Measurements from ENCODE around the gene ZNF276.
"Not testable (repeated sequence)": the region's sequence is repeated elsewhere in the genome, so short reads cannot be mapped to it uniquely, and the experiment has no call there.

Gene ZNF276

DNA sequence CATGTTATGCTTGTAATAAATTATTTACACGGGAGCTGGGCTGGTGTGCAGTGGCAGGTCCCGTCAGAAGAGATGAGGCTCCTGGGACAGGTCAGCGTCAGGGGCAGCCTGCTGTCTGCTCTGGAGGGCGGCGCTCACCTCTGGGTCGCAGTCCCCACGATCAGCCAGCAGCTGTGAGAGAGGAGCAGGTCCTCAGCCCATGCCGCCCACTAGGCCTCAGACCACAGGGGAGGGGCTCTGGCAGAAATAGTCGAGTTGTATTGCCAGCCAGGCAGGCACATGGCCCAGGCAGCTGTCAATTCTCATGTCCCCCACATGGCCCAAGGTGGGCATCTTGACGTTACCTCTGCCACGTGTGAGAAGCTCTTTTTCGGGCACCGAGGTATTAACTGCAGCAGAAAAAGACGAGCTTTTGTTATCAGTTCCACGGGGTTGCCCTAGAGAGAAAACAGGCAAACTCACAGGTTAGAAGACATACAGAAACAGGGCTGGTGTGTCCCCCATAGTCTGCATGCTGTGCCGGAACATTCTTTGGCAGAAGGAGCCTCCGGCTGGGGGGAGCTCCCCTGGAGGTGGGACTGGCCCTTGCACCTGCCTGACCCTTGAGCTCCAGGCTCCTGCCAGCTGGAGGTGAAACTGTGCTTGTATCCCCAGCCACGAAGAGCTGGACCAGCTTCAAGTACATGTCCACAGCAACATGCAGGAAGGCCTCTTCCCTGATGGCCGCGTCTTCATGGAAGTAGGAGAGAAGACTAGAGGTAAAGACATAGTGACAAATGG lies 17.4 kb downstream of the ZNF276 start:
- no peak for DNase-seq

- no peak for DNase-seq
Measured at GRCh38 chr16:89739383-89739782, 18.0 kb downstream of the ZNF276 start.

DNA sequence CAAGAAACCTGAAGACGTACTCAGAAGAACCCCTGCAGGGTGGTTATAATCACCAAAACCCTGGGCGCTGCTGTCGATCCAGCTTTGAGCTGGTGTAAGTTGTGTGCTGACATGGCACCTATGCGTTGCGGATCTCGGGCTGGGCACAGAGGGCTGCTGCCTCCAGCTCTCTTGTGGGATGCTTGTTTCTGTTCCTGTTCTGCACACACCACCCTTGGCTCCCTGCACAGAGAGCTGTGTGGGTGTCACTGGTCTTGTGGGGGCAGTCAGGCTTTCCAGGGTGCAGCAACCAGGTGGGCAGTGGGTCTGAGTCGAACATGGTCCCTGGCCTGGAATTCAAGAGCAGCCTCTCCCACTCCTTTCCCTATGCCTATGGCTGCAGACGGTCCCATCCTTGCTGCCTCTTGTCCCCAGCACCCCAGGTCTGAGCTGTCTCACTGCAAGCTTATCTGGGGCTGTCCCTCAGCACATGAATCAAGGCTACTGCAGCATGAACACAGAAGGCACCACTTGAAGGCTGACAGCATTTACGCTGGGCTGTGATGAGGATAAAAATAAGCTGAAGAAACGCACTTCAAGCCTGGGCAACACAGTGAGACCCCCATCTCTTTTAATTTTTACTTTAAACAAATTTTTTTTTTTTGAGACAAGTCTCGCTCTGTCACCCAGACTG lies 20.1 kb downstream of the ZNF276 start:
- no peak for DNase-seq

- DNase-seq, result no peak
Measured at GRCh38 chr16:89742948-89743347, 21.6 kb downstream of the ZNF276 start.

DNA sequence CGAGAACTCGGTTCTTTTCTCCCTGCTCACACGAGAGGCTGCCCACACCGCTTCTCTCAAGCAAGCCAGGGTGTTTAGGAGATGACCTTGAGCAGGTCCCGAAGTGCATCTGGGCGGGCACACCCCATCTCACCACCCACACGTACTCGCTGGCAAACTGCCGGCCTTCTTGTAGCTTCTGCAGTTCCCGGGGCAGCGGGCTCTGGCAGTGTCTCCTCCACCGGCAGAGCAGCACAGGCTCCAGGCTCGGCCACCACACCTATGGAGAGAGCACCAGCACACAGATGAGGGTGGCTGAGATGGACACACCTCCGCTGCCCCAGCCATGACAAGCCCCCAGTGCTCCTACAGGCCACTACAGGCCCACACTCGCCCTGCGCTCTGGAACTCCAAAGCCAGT lies 23.5 kb downstream of the ZNF276 start:
- no peak for DNase-seq

DNA sequence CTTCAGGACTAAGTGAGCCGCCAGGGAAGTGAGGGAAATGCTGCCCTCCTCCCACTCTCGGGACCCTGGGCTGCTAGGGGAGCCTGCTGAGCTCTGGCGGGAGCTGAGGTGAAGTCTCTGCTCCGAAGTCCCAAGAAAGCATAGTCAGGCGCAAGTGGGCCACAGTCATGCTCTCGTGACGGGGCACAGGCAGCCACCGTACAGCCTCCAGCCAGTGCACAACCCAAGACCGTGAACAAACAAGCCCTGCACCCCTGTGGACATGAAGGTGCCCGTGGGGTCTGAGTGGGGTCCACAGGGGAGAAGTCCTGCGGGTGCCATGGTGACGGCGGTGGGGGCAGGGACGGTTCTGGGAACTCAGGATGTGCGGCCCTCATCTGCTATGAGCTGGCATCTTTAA lies 24.7 kb downstream of the ZNF276 start:
- DNase-seq, result no peak

- no peak for DNase-seq
Measured at GRCh38 chr16:89748076-89748475, 26.7 kb downstream of the ZNF276 start.

GRCh38 chr16:89748921-89749320 lies 27.6 kb downstream of the ZNF276 start:
- DNase-seq, result no peak

DNA sequence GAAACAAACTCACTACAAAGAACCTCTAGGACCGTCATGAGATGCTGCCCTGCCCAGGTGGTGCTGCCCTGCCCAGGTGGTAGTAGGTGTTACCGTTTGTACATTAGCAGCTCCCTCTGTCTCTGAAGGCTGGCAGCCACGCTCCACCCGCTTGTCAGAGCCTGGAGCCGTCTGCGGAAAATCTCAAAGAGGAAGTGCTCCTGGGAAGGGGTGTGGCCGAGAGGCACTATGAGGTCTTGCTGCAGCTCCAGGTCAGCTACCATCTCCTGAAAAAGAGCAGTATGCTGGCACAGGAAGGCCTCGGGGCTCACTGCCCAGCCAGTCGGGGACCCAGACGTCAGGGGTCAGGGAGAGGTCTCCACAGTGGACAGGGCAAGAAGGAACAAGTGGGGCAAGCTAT lies 28.3 kb downstream of the ZNF276 start:
- DNase-seq, result no peak

- no peak for DNase-seq
Measured at GRCh38 chr16:89759746-89760340, 38.5 kb downstream of the ZNF276 start.

DNA sequence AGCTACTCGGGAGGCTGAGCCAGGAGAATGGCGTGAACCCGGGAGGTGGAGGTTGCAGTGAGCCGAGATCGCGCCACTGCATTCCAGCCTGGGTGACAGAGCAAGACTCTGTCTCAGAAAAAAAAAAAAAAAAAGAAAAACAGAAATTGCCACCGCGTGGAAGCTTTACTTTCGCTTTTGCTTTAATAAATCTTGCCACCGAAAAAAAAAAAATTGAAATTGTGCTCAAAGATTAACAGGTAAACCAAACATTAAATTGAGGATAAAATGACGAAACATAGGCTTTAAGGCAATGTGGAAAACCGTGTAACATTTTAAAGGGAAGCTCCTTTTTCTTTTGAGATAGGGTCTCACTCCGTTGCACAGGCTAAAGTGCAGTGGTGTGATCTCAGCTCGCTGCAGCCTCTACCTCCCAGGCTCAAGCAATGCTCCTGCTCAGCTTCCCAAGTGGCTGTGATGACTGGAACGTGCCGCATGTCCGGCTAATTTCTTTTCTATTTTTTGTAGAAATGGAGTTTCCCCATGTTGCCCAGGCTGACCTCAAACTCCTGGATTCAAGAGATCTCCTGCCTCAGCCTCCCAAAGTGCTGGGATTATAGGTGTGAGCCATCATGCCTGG lies 40.1 kb downstream of the ZNF276 start:
- no peak for DNase-seq

DNA sequence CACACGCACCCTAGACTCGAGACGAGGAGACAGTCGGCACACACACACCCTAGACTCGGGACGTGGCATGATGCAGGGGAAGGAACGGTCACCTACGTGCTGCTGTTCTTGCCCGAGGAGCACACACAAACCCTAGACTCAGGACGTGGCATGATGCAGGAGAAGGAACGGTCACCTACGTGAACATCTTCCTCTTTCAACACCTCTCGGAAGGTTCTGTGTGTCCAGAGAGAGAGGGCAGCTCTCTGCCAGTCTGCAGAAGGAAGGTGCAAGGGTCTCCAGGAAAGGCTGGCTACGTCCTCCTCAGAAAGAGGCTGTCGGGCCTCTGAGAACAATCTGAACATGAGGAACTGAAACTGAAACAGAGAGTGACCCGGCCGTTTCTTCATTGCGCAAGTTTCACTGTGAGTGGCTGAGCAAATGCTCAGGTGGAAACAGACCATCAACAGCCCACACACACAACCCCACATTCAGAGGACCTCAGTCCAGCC lies 43.4 kb downstream of the ZNF276 start:
- no peak for DNase-seq

DNA sequence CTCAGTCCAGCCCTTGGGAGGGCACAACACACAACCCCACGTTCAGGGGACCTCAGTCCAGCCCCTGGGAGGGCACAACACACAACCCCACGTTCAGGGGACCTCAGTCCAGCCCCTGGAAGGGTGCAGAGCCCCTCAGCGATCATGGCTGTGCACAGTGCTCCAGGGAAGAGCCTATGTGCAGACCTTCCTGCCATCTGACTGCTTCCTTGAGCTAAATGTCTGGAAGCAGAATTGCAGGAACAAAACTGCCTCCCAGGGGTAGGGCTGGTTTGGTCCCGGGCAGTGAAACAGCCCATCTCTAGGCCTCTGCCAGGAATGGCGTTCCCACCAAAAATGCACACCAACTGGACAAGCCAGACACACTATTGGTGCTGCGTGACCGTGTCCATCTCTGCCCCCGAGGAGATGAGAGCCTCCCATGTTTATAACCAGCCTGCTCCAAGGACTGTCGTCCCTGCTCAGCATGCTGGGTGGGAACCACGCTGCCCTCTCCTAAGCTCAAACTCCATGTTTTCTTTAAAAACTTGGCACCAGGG lies 44.0 kb downstream of the ZNF276 start:
- DNase-seq, result no peak

- no peak for DNase-seq
Measured at GRCh38 chr16:89770367-89770766, 49.0 kb downstream of the ZNF276 start.

DNA sequence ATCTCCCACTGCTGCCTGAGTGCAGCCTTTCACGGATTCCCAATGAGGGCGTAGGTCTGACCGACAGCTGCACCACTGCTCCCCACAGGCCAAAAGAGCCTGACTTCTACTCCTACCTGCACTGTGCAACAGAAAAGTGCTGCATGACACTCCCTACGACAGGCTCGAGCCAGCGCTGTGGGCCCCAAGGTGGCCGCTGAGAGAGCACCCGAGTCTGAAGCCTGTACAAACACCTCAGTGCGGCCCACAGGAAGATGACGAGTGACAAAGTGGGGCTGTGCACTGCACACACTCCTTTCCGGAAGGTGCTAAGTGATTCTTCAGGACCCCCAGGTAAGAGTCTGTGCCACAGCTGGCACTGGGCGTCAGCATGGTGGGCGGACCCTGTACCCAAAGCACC lies 53.9 kb downstream of the ZNF276 start:
- no peak for DNase-seq

DNA sequence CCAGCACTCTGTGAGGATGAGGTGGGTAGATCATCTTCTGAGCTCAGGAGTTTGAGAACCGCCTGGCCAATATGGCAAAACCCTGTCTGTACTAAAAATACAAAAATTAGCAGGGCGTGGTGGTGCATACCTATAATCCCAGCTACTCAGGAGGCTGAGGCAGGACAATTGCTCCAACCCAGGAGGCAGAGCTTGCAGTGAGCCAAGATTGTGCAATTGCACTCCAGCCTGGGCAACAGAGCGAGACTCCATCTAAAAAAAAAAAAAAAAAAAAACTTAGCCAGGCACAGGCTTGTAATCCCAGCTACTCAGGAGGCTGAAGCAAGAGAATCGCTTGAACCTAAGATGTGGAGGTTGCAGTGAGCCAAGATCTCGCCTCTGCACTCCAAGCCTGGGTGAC lies 56.9 kb downstream of the ZNF276 start:
- DNase-seq, result not testable (repeated sequence)

GRCh38 chr16:89779231-89779908 lies 58.0 kb downstream of the ZNF276 start:
- DNase-seq, result no peak

DNA sequence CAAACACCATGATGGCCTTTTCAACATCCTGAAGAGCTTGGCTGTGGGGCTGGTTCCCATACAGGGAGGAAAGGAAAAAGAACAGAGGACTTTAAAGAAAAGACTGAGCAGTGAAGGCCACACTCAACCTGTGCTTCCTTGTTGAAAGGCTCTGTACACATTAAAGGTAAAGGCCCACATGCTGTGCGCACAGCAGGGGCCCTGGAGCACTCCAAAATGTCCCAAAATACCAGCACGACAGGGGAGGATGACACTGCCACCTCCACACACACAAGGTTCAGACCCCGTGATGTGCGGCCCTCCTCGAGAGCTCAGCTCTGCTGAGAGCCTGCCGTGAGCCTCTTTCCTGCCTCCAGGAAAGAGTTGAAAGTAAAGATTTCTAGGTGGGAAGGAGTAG lies 58.6 kb downstream of the ZNF276 start:
- DNase-seq, result peak; percentile 40

- no peak for DNase-seq
Measured at GRCh38 chr16:89782489-89782888, 61.2 kb downstream of the ZNF276 start.

DNA sequence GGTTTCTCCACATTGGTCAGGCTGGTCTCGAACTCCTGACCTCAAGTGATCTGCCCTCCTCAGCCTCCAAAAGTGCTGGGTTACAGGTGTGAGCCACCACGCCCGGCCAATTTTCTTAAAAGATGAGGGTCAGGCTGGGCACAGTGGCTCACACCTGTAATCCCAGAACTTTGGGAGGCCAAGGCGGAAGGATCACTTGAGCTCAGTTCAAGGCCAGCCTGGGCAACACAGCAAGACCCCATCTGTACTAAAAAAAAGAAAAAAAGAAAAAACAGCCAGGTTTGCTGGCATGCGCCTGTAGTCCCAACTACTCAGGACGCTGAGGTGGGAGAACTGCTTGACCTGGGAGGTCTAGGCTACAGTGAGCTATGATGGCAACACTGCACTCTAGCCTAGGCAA lies 62.6 kb downstream of the ZNF276 start:
- not testable (repeated sequence) for DNase-seq

DNA sequence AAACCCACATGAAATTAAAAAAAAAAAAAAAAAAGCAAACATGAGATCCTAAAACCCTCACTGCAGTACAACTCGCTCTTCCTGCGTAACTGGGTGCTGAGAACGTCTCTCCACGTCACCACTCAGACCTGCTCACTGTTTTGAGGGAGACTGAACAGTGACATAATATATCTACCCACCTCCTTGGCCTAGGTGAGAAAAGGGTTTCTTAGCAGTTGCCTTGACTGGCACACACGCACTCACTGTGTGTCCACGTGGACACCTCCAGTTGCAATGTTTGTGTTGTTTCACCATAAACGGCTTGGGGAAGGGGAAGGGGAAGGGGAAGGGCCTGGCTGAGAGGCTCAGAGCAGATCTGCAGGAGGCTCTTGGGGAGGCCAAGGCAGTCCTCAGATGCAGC lies 63.1 kb downstream of the ZNF276 start:
- no peak for DNase-seq

DNA sequence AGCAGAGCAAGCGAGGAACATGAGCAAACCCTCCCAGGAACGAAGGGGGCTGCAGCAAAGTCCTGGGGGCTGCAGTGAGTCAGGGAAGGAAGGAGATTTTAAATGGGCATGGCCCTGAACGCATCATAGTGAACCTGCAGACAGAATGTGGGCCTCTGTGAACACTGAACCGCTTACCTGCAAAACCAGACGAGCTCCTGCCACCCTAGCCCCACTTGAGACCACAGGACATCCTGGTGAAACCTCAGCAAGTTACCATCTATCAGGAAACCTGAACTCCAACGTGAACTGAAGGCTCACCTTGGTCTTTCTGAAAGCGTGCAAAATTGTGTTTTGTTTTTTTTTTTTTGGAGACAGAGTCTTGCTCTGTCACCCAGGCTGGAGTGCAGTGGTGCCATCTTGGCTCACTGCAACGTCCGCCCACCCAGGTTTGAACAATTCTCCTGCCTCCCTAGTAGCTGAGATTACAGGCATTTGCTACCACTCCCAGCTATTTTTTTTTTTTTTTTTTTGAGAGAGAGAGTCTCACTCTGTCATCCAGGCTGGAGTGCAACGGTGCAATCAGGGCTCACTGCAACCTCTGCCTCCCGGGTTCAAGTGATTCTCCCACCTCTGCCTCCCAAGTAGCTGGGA lies 64.3 kb downstream of the ZNF276 start:
- no peak for DNase-seq

Measured in NCI-H345 (cell line).